Neutrophil (primary cell): ENCODE measurements around the gene CHI3L2.

Experiments used
- H3K27ac ChIP-seq: fragments of 200-600 bp; sonication (generic); 2 replicates; pipeline ENCODE4 v1.5.1; 2016; ENCODE audit warnings: mild to moderate bottlenecking, moderate library complexity
- H3K27me3 ChIP-seq: fragments of 200-600 bp; sonication (generic); 2 replicates; pipeline ENCODE4 v1.6.0; 2016; ENCODE audit warnings: mild to moderate bottlenecking
- H3K36me3 ChIP-seq: fragments of 200-600 bp; sonication (generic); 2 replicates; pipeline ENCODE4 v1.5.1; 2017
- H3K4me1 ChIP-seq, 2 experiments: fragments of 200-600 bp in 1 of 2; sonication (generic) in 1 of 2; 1 replicate in 1 of 2; 2 replicates in 1 of 2; pipeline versions ENCODE4 v1.5.1 to v1.6.1; 2013 to 2016; ENCODE audit warnings: low read depth in 1 of 2, low read length in 1 of 2, mild to moderate bottlenecking in 1 of 2, moderate library complexity in 1 of 2; ENCODE audit not compliant: control insufficient read depth in 1 of 2, insufficient read depth in 1 of 2
- H3K4me3 ChIP-seq, 2 experiments: fragments of 200-600 bp in 1 of 2; sonication (generic) in 1 of 2; 1 replicate in 1 of 2; 2 replicates in 1 of 2; pipeline ENCODE4 v1.5.1; 2013 to 2016; ENCODE audit warnings: low read depth in 1 of 2, low read length in 1 of 2, mild to moderate bottlenecking in 1 of 2, moderate library complexity in 1 of 2
- H3K9me3 ChIP-seq: fragments of 200-600 bp; sonication (generic); 2 replicates; pipeline ENCODE4 v1.5.1; 2016
- TF ChIP-seq, protein P1 (sequence below): fragments of 200-600 bp; sonication (generic); IDR thresholded peaks from 2 replicates; pipeline ENCODE4 v1.5.1; 2016; ENCODE audit warnings: antibody characterized with exemption

CHI3L2 gene

DNA sequence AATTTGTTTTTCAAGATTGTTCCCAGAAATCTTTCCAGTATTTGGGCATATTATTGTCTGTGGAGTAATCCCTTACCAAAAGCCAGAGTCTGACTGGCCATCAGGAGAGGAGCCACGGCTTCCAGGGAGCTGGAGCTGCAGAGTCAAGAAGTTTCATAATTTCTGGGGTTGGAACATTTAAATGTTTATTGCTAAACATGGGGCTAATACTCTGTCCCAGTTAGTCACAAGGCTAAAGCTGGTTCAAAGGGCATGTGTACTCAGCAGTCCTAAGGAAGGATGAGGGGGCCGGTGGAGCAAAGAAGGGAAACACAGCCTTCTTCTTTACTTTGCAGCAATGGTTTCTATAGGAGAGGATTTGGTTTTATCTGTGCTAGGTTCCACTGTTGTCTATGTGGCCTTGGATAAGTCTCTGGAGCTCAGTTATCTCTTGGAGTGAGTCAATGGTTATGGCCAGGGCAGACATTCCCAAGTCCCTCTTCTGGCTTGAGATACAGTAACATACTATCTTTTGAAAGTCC is 36.5 kb upstream of the CHI3L2 start:
- H3K4me1 ChIP-seq = peaks cover 31 to 56% of the 10 kb centered on the region in 2 experiments

DNA sequence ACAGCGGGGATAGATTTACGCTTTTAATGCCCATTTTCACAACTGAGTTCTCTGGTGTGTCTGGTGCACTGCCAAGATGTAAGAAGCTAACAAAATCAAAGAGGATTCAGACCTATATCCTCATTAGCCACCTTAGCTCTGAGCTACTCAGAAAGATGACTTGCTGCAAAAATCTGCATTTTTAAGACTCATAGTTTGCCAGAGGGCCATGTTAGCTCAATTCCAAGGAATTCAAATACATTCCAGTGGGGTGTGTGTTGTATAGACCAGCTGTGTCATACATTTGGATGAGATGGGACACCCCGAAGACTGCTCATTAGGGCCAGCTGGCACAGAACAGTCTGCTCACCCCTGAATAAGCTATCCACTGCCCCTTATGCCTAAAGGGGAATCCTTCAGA is 36.0 kb upstream of the CHI3L2 start:
- TF ChIP-seq, protein P1, sequence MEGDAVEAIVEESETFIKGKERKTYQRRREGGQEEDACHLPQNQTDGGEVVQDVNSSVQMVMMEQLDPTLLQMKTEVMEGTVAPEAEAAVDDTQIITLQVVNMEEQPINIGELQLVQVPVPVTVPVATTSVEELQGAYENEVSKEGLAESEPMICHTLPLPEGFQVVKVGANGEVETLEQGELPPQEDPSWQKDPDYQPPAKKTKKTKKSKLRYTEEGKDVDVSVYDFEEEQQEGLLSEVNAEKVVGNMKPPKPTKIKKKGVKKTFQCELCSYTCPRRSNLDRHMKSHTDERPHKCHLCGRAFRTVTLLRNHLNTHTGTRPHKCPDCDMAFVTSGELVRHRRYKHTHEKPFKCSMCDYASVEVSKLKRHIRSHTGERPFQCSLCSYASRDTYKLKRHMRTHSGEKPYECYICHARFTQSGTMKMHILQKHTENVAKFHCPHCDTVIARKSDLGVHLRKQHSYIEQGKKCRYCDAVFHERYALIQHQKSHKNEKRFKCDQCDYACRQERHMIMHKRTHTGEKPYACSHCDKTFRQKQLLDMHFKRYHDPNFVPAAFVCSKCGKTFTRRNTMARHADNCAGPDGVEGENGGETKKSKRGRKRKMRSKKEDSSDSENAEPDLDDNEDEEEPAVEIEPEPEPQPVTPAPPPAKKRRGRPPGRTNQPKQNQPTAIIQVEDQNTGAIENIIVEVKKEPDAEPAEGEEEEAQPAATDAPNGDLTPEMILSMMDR = no peak
- Histone ChIP-seq H3K27me3 (no peaks in the 10 kb centered on the region), H3K4me3 (no peak overlapping the region), H3K36me3 (peaks cover 89% of the 10 kb centered on the region), H3K27ac (no peak overlapping the region), H3K9me3 (no peaks in the 10 kb centered on the region), H3K4me1 (peaks cover 27 to 52% of the 10 kb centered on the region in 2 experiments)

More for the DNA sequence above, 36.5 kb upstream of the CHI3L2 start:
- no peaks in the 10 kb centered on the region for H3K9me3 ChIP-seq
- H3K36me3 ChIP-seq = peaks cover 89% of the 10 kb centered on the region
- H3K27me3 ChIP-seq = no peaks in the 10 kb centered on the region
- TF ChIP-seq, protein P1 = no peak
- no peak overlapping the region for H3K27ac ChIP-seq
- H3K4me3 ChIP-seq = no peak overlapping the region

DNA sequence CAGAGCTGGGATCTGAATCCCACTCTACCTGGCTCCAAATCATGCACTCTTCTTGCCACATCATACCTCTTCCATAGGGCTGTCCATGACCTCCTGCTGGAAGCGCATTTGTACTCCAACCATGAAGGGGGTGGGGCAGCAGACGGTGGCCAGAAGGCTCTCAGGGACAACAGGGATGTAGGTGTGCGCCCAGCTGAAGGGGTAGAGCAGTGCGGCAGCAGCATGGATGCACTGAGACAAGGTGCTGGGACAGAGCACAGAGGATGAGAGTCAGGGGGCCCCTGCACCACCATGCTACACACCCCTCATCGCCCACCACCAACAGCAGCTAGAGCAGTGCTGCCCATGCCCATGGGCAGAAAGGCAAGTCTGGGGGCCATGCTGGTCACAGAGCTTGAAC is 35.4 kb upstream of the CHI3L2 start:
- H3K4me1 ChIP-seq = peaks cover 24 to 50% of the 10 kb centered on the region in 2 experiments
- H3K27ac ChIP-seq = peak overlapping the region; percentile 81
- TF ChIP-seq, protein P1 = no peak
- H3K27me3 ChIP-seq = no peaks in the 10 kb centered on the region
- no peaks in the 10 kb centered on the region for H3K9me3 ChIP-seq
- H3K36me3 ChIP-seq = peaks cover 89% of the 10 kb centered on the region
- H3K4me3 ChIP-seq = no peak overlapping the region

DNA sequence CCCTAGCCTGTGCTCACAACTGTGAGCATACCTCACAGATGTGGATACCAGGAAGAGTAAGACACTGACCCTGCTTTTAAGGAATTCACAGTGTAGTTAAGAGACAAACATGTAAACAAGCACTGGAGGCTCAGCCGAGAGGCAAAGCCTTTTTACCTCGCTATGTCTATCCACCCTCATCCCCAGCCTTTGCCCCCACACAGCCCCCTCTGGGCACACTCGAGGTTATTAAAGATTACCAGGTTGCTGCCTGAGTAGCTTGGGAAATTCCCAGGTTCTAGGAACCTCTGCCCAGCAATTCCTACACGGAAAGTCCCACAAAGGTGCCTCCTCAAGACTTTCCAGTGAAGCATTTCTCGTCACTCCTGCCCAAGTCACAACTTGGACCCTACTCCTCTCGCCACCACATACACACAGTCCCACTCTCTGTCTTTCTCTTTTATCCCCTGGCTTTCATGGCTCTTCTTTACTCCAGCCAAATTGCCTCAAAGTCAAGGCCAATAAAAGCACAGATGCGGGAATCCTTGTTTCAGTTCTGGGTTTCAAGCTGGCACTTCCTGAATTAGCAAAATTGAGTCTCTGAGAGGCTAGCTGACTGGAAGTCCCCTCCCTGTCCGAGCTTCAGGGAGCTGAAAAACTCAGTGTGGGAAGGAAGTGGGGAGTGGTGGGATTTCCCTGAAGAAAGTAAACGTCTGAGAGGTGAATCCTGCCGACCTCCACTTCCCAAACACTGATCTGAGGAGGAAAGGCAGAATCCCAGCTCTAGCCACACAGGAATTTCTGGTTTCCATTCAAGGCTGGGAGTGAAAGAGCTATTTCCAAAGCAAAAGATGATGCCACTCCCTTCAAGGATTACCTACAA is 34.6 kb upstream of the CHI3L2 start:
- H3K4me1 ChIP-seq = peaks cover 24 to 50% of the 10 kb centered on the region in 2 experiments
- H3K27me3 ChIP-seq = no peaks in the 10 kb centered on the region
- peak overlapping the region; percentile 81 for H3K27ac ChIP-seq
- H3K9me3 ChIP-seq = no peaks in the 10 kb centered on the region
- peak overlapping the region in 1 of 2 experiments; percentile 8 for H3K4me3 ChIP-seq
- peaks cover 89% of the 10 kb centered on the region for H3K36me3 ChIP-seq
- TF ChIP-seq, protein P1 = no peak

DNA sequence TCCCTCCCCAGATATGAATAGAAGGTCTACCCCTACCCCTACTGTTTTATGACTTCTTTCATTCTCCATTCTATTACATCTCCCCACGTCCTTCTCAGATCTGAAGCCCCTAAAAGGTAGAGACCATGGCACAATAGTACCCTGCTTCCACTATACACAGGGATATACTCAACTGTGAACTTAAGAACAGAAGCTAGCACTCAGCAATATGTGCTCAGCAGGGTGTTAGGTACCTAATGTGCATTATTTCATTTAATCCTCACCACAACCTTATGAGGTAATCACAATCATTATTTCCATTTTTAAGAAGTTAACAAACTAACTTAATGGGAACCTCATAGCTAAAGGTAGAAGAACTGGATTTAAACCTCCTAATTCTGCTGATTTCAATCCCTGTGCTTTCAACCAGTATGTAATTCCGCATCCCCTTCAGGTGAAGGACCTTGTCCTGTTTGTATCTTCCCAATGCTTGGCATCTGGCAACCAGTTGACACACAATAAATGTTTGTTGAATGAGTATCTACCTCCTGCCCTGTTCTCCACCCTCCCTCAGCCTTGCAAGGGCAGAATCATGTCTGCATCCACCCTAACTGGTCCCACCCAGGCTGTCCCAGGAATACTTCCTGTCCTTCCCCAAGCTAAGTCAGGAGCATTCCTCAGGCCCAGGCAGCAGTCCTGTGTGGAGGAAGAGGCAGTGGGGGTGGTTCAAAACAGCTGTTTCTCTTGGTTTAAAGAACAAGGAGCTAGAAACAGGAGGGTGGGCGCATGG is 33.6 kb upstream of the CHI3L2 start:
- no peaks in the 10 kb centered on the region for H3K27me3 ChIP-seq
- peaks cover 24 to 48% of the 10 kb centered on the region in 2 experiments for H3K4me1 ChIP-seq
- no peak overlapping the region for H3K4me3 ChIP-seq
- H3K36me3 ChIP-seq = peaks cover 89% of the 10 kb centered on the region
- TF ChIP-seq, protein P1 = no peak
- H3K27ac ChIP-seq = peak overlapping the region; percentile 81
- H3K9me3 ChIP-seq = no peaks in the 10 kb centered on the region
